ENCODE results near the gene RBM20. TPM values are rescaled to one million over a fixed set of nuclear protein-coding genes. Genes with fewer than 3 reads are reported as not detected.

RBM20 gene
- total and polyA plus RNA-seq, 2 of the 4 experiments (the other 2 are of a cell fraction), result under 0.01 to 0.15 TPM

DNA sequence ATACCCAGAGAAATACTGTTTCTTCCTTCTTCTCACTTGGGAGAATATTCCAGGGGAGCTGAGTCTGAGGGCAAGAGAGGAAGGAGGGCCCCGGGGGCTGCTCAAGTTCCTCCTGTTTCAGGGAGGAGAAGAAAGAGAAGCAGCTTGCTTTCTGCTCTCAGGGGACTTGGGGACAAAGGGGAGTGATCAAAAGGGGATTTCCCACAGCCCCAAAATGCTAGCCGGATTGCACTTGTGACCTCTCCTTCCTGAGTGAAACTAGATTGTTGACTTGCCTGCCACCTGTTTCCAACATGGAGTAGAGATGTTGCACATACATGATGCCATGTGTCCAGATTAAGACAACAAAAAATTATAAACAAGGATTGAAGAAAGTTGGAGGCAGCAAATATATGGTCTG, 198.9 kb downstream of the RBM20 start:
- Histone ChIP-seq H2AFZ (replicated peaks; ENCODE audit: low read length, poor library complexity) (no peak overlapping the region), H3K4ac (ENCODE audit: low read depth, low read length) (no peak overlapping the region), H3K9ac (ENCODE audit: low read depth, low read length) (no peak overlapping the region), H3K4me1 (ENCODE audit: control insufficient read depth, insufficient read depth, low read length) (no peaks in the 10 kb centered on the region), H3K79me1 (ENCODE audit: low read depth in 1 of 2, low read length in 2 of 2) (no peaks in the 10 kb centered on the region), H3K27me3 (ENCODE audit: control insufficient read depth, insufficient read depth, low read length) (peaks cover 16% of the 10 kb centered on the region), H2AK9ac (replicated peaks; ENCODE audit: low read depth, low read length, poor library complexity) (no peak overlapping the region), H2BK5ac (ENCODE audit: low read depth, low read length, poor library complexity, severe bottlenecking) (no peak overlapping the region), H3K27ac (ENCODE audit: insufficient read depth, low read length) (no peak overlapping the region), H4K91ac (ENCODE audit: insufficient read depth, low read depth, low read length) (no peak overlapping the region), H3K9me1 (ENCODE audit: insufficient read depth, low read length) (no peaks in the 10 kb centered on the region), H3K4me3 (ENCODE audit: insufficient read depth, low read depth, low read length) (no peak overlapping the region), H4K8ac (ENCODE audit: low read depth in 2 of 2, low read length in 2 of 2) (no peak overlapping the region), H4K5ac (ENCODE audit: low read depth, low read length) (no peak overlapping the region), H2AK5ac (ENCODE audit: low read depth, low read length) (no peak overlapping the region), H2BK15ac (ENCODE audit: low read depth, low read length) (no peak overlapping the region), H3K18ac (ENCODE audit: low read depth, low read length) (no peak overlapping the region), H3K23ac (ENCODE audit: low read depth, low read length) (no peak overlapping the region), H3K56ac (ENCODE audit: extremely low read depth, insufficient read depth, low read length) (no peak overlapping the region), H3K4me2 (ENCODE audit: low read depth, low read length) (no peak overlapping the region), H3K14ac (replicated peaks; ENCODE audit: low read depth, low read length) (no peak overlapping the region), H2BK20ac (ENCODE audit: low read depth, low read length) (no peak overlapping the region), H3K36me3 (ENCODE audit: control insufficient read depth, insufficient read depth, low read length) (no peaks in the 10 kb centered on the region), H2BK120ac (ENCODE audit: low read depth, low read length) (no peak overlapping the region), H4K20me1 (ENCODE audit: insufficient read depth, low read length) (no peaks in the 10 kb centered on the region), H3K9me3 (ENCODE audit: control insufficient read depth, insufficient read depth, low read length) (no peaks in the 10 kb centered on the region)
- POLR2A ChIA-PET (ENCODE audit: unreplicated experiment), result no interaction called here
- BruUV-seq (replicated peaks), result no TSS peak
- ATAC-seq (ENCODE audit: low read depth), result no peak
- no peak for TF ChIP-seq CHD1 (IDR thresholded peaks at IDR 0.05; ENCODE audit: low read depth, low read length)
- no peak for TF ChIP-seq NFE2L2 (IDR thresholded peaks at IDR 0.05; ENCODE audit: low read depth, low read length)
- no peak for TF ChIP-seq RFX5 (IDR thresholded peaks at IDR 0.05; ENCODE audit: low read depth, low read length)
- no peak for TF ChIP-seq RCOR1 (IDR thresholded peaks at IDR 0.05; ENCODE audit: insufficient replicate concordance, low read length)
- no peak for TF ChIP-seq SMC3 (IDR thresholded peaks at IDR 0.05; ENCODE audit: low read depth, low read length)
- TF ChIP-seq MXI1 (IDR thresholded peaks at IDR 0.05; ENCODE audit: borderline replicate concordance, low read depth, low read length), result no peak
- no peak for TF ChIP-seq MAZ (IDR thresholded peaks at IDR 0.05; ENCODE audit: borderline replicate concordance, low read depth, low read length)
- no peak for TF ChIP-seq USF2 (IDR thresholded peaks at IDR 0.05; ENCODE audit: low read depth, low read length)
- TF ChIP-seq BHLHE40 (IDR thresholded peaks at IDR 0.05; ENCODE audit: low read depth, low read length), result no peak
- no peak for TF ChIP-seq CEBPB (IDR thresholded peaks at IDR 0.05; ENCODE audit: low read depth, low read length)
- TF ChIP-seq, protein P1, sequence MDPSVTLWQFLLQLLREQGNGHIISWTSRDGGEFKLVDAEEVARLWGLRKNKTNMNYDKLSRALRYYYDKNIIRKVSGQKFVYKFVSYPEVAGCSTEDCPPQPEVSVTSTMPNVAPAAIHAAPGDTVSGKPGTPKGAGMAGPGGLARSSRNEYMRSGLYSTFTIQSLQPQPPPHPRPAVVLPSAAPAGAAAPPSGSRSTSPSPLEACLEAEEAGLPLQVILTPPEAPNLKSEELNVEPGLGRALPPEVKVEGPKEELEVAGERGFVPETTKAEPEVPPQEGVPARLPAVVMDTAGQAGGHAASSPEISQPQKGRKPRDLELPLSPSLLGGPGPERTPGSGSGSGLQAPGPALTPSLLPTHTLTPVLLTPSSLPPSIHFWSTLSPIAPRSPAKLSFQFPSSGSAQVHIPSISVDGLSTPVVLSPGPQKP (IDR thresholded peaks at IDR 0.05; ENCODE audit: borderline replicate concordance, low read depth, low read length), result no peak
- no peak for TF ChIP-seq FOS (IDR thresholded peaks at IDR 0.05; ENCODE audit: low read depth, low read length)
- TF ChIP-seq POLR2A (IDR thresholded peaks at IDR 0.05; ENCODE audit: low read depth, low read length), result no peak
- TF ChIP-seq MAFK (IDR thresholded peaks at IDR 0.05; ENCODE audit: low read depth, low read length), result no peak
- TF ChIP-seq, protein P2, sequence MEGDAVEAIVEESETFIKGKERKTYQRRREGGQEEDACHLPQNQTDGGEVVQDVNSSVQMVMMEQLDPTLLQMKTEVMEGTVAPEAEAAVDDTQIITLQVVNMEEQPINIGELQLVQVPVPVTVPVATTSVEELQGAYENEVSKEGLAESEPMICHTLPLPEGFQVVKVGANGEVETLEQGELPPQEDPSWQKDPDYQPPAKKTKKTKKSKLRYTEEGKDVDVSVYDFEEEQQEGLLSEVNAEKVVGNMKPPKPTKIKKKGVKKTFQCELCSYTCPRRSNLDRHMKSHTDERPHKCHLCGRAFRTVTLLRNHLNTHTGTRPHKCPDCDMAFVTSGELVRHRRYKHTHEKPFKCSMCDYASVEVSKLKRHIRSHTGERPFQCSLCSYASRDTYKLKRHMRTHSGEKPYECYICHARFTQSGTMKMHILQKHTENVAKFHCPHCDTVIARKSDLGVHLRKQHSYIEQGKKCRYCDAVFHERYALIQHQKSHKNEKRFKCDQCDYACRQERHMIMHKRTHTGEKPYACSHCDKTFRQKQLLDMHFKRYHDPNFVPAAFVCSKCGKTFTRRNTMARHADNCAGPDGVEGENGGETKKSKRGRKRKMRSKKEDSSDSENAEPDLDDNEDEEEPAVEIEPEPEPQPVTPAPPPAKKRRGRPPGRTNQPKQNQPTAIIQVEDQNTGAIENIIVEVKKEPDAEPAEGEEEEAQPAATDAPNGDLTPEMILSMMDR (conservative IDR thresholded peaks at IDR 0.05; ENCODE audit: low read depth, low read length), result no peak
- no peak for TF ChIP-seq RAD21 (IDR thresholded peaks at IDR 0.05; ENCODE audit: low read length)
- in situ Hi-C loops (cut with MboI; ENCODE audit: low sequenced_read_pairs) (no loop called here), intact Hi-C loops (cut with micrococcal nuclease) (no loop called here), dilution Hi-C loops (cut with HindIII; ENCODE audit: low sequenced_read_pairs, unreplicated experiment) (no loop called here)
- no peak for DNase-seq
- CTCF ChIA-PET, result no interaction called here
- WGBS, 2 experiments (ENCODE audit: extremely low coverage in 2 of 2, insufficient read length in 1 of 2), result no CpG with 5 or more reads among the region's 2 CpGs
